ENCODE results near the gene SUPT20H. TPM values are rescaled to one million over a fixed set of nuclear protein-coding genes. Genes with fewer than 3 reads are reported as not detected.

The SUPT20H gene
- total RNA-seq, 4 donors from 2014 or later = 28.4 to 67.6 (median 45.3) TPM

DNA sequence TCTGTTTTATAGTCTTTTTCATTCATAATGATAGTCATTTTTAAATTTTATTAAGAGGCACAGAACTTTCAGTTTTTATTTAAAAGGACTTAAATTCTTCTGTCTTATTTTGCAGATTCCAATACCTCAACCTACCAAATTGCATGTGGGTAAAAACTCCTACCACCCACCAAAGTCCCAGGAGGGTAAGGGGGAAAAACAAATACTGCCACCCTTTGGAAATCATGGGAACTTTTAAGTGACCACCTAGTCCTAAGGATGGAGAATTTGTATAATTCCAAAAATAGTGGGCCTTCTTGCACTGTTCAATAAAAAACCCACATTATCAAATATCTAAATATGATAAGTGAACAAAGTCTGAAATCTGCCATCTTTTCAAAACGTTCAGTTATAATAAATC, 9.7 kb downstream of the SUPT20H start:
- TF ChIP-seq CTCF (IDR thresholded peaks at IDR 0.05) (no peak), POLR2A (IDR thresholded peaks at IDR 0.05) (no peak), POLR2AphosphoS5 (IDR thresholded peaks at IDR 0.05) (no peak), EP300 (IDR thresholded peaks at IDR 0.05; ENCODE audit: low read depth) (no peak)
- intact Hi-C loops (cut with DNase I; ENCODE audit: low total_unique reads) = loop anchor here (2.0 kb wide), 1 partner anchor 45 kb away; no protein-coding TSS in a partner anchor
- Histone ChIP-seq H3K4me3 (no peak overlapping the region), H3K36me3 (peaks cover 0 to 19% (median 2%) of the 10 kb centered on the region in 4 donors), H3K4me1 (peaks cover 0 to 13% (median 6%) of the 10 kb centered on the region in 4 donors), H3K9me3 (no peaks in the 10 kb centered on the region), H3K27ac (no peak overlapping the region), H3K27me3 (no peaks in the 10 kb centered on the region)
- WGBS, 2 donors (ENCODE audit: low coverage in 1 of 2) = 48 to 56% methylated on average over 1 of the region's 1 CpG
- no peak for DNase-seq
- in situ Hi-C loops (cut with MboI; ENCODE audit: low pct_ligation_motif_present in 1 of 4, low pct_unique_long_range_greater_than_20kb in 1 of 4, low sequenced_read_pairs in 3 of 4) = loop anchor here in 1 of 4 donors (25.0 kb wide), 1 partner anchor 1312 kb away; no protein-coding TSS in a partner anchor

GRCh38 chr13:37047846-37048245, 11.6 kb downstream of the SUPT20H start:
- H3K27ac ChIP-seq = no peak overlapping the region
- no peaks in the 10 kb centered on the region for H3K9me3 ChIP-seq
- DNase-seq = no peak
- H3K4me1 ChIP-seq = peaks cover 0 to 13% (median 6%) of the 10 kb centered on the region in 4 donors
- intact Hi-C loops (cut with DNase I; ENCODE audit: low total_unique reads) (no loop called here), in situ Hi-C loops (cut with MboI; ENCODE audit: low pct_ligation_motif_present in 1 of 4, low pct_unique_long_range_greater_than_20kb in 1 of 4, low sequenced_read_pairs in 3 of 4) (no loop called here)
- 82 to 89% methylated on average over 3 of the region's 3 CpGs for WGBS, 2 donors (ENCODE audit: low coverage in 1 of 2)
- no peak overlapping the region for H3K4me3 ChIP-seq
- peaks cover 0 to 37% (median 9%) of the 10 kb centered on the region in 4 donors for H3K36me3 ChIP-seq
- no peaks in the 10 kb centered on the region for H3K27me3 ChIP-seq
- TF ChIP-seq CTCF (IDR thresholded peaks at IDR 0.05) (no peak), POLR2AphosphoS5 (IDR thresholded peaks at IDR 0.05) (no peak), EP300 (IDR thresholded peaks at IDR 0.05; ENCODE audit: low read depth) (no peak), POLR2A (IDR thresholded peaks at IDR 0.05) (no peak)

- no peak overlapping the region for H3K4me3 ChIP-seq
- in situ Hi-C loops (cut with MboI; ENCODE audit: low pct_ligation_motif_present in 1 of 4, low pct_unique_long_range_greater_than_20kb in 1 of 4, low sequenced_read_pairs in 3 of 4) = no loop called here
- intact Hi-C loops (cut with DNase I; ENCODE audit: low total_unique reads) = no loop called here
- WGBS, 2 donors (ENCODE audit: low coverage in 1 of 2) = 8 to 44% methylated on average over 2 of the region's 2 CpGs
- no peaks in the 10 kb centered on the region for H3K27me3 ChIP-seq
- H3K36me3 ChIP-seq = peaks cover 0 to 45% (median 10%) of the 10 kb centered on the region in 4 donors
- H3K27ac ChIP-seq = no peak overlapping the region
- DNase-seq = no peak
- H3K9me3 ChIP-seq = no peaks in the 10 kb centered on the region
- TF ChIP-seq POLR2AphosphoS5 (IDR thresholded peaks at IDR 0.05) (no peak), EP300 (IDR thresholded peaks at IDR 0.05; ENCODE audit: low read depth) (no peak), POLR2A (IDR thresholded peaks at IDR 0.05) (no peak), CTCF (IDR thresholded peaks at IDR 0.05) (no peak)
- H3K4me1 ChIP-seq = peaks cover 0 to 11% (median 3%) of the 10 kb centered on the region in 4 donors
Observed at GRCh38 chr13:37047032-37047431, 12.5 kb downstream of the SUPT20H start.

- H3K27ac ChIP-seq = no peak overlapping the region
- peaks cover 0 to 5% (median 2%) of the 10 kb centered on the region in 4 donors for H3K4me1 ChIP-seq
- intact Hi-C loops (cut with DNase I; ENCODE audit: low total_unique reads) = no loop called here
- H3K27me3 ChIP-seq = no peaks in the 10 kb centered on the region
- H3K36me3 ChIP-seq = peaks cover 0 to 54% (median 15%) of the 10 kb centered on the region in 4 donors
- H3K9me3 ChIP-seq = no peaks in the 10 kb centered on the region
- H3K4me3 ChIP-seq = no peak overlapping the region
- in situ Hi-C loops (cut with MboI; ENCODE audit: low pct_ligation_motif_present in 1 of 4, low pct_unique_long_range_greater_than_20kb in 1 of 4, low sequenced_read_pairs in 3 of 4) = no loop called here
- no peak for TF ChIP-seq EP300 (IDR thresholded peaks at IDR 0.05; ENCODE audit: low read depth)
- TF ChIP-seq CTCF (IDR thresholded peaks at IDR 0.05) = no peak
- TF ChIP-seq POLR2A (IDR thresholded peaks at IDR 0.05) = no peak
- TF ChIP-seq POLR2AphosphoS5 (IDR thresholded peaks at IDR 0.05) = no peak
- no peak for DNase-seq
- 94 to 100% methylated on average over 1 of the region's 1 CpG for WGBS, 2 donors (ENCODE audit: low coverage in 1 of 2)
Observed at GRCh38 chr13:37046062-37046461, 13.4 kb downstream of the SUPT20H start.
